ENCODE data around the gene SLC17A9.

SLC17A9 gene

GRCh38 chr20:62920039-62920645 is 32.4 kb upstream of the SLC17A9 start:
- no peak for DNase-seq (ENCODE audit: low read depth)

DNA sequence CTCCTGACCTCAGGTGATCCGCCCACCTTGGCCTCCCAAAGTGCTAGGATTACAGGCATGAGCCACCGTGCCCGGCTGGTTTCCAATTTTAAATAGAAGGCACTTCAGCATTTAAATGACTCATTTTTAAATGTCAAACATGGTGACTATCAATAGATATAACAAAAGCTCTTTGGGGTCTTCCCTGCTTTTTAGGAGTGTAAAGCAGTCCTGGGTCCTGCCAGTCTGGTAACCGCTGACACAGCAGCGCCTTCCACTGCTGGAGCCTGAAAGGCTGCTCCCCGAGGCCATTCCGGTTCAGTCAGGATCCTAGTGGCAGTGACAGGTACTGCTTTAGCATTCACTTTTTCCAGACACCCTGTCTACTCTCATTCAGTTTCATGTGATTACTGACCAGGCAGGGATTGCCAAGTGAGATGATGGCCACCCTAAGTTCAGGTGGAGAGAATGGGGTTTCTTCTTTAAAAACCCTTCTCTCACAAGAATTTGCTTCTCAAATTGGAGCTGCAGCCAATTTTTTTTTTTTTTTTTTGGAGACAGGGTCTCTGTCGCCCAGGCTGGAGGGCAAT is 31.3 kb upstream of the SLC17A9 start:
- DNase-seq (ENCODE audit: low read depth) = no peak

DNA sequence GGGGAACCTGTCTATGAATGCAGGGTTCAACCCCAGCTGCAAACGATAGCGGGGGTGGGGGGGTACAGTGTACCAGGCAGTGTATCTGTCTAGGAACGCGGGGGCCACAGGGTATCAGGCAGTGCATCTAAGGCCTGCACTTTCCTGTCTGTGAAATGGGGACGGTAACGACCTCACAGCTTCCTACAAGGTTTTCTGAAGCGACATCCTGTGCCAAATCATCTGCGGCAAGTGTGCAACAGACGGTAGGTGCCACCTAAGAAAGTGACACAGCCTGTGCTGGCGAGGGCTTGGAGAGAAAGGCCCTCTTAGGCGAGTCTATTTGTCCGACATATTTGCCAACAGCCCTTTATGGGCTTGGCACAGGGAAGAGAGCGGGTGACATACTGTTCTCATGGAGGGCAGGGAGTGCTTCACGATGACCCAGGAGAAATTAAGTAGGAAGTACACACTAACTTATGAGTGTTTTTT is 30.0 kb upstream of the SLC17A9 start:
- DNase-seq (ENCODE audit: low read depth) = no peak

- DNase-seq (ENCODE audit: low read depth) = peak; percentile 38
Measured at GRCh38 chr20:62923059-62923668, 29.3 kb upstream of the SLC17A9 start.

DNA sequence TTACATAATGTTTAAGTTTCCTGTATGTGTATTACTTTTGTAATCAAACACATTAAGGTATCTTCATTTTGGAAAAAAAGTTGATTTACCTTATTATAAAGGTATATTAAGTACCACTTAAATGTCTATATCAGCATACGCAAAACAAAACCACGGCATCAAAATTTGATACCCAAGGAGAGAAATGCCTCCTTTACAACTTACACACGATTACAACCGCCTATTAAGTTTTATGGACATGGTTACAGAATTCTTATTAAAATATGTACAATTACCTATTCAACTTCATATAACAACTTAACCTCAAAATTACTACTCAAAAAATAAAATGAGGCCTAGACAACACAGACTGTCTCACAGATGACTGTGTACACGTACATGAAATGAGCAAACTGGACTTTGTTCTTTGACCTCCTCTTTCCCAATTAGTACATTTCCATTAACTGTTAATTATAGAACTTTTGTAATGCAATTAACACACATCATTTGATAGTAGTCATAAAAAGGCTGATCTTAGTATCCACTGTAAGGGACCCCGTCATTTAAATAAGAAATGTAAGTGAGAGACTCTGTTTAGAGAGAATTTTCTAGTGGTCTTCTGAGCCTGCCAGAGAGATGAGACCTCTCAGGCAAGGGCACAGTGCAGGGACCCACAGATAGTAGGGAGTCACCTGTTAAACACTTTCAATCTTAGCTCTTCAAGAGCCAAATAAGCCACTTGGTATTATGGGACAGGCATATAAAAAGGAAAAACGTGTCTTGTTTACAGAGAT is 28.7 kb upstream of the SLC17A9 start:
- no peak for DNase-seq (ENCODE audit: low read depth)

GRCh38 chr20:62924442-62925075 is 27.9 kb upstream of the SLC17A9 start:
- no peak for DNase-seq (ENCODE audit: low read depth)

DNA sequence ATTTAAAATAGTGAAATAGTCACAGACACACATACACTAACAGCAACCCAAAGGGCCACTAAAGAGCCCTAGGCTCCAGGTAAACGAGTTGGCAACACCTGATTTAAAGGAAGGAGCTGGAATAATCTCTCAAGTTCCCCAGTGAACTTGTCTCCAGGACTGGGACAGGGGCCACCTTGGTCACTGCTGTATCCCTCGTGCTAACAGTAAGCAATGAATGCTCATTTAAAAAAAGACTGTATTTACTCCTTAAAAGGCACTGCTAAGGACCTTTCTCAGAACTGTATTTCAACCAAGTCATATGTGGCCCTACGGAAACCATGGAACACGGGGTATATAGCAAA is 27.5 kb upstream of the SLC17A9 start:
- DNase-seq (ENCODE audit: low read depth) = no peak

DNA sequence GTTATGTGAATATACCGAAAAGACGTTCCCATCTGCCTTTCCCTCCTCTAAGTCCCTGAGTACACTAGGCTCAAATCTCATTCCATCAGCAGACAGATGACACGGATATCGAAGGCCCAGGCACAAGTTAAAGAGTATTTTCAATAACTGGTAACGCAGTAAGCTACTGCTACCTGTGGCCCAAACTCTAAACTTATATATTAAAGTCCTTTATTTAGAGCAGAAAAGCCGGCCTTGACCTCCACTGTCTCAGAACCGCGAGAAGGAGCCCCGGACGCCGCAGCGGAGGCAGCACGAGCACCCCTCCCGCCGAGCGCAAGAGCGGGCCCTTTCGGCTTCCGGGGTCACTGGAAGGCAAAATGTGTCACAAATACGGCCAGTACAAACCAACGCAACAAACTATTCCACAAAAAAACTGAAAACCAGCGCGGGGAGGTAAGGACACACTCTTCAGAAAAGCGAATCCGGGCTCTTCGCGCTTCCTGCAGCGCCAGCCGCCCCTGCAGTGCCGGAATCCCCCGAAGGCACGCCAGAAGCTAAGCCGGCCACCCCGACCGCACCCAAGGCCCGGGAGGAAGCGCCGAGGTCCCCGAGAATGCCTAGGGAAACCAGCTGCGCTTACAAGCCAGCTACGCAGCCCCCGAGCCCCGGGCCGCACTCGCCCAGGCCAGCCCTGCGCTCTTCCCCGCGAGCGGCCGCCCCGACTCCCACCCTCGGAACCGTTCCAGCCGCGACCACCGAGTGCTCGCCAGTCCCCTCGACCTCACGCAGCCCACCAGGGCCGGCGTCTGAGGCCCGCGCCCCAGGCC is 26.9 kb upstream of the SLC17A9 start:
- DNase-seq (ENCODE audit: low read depth) = no peak

GRCh38 chr20:62926229-62927127 is 26.0 kb upstream of the SLC17A9 start, which contains the start of gene DIDO1:
Gene DIDO1 (minus strand): TSS chr20:62926505.
- peak; percentile 24 for DNase-seq (ENCODE audit: low read depth)

DNA sequence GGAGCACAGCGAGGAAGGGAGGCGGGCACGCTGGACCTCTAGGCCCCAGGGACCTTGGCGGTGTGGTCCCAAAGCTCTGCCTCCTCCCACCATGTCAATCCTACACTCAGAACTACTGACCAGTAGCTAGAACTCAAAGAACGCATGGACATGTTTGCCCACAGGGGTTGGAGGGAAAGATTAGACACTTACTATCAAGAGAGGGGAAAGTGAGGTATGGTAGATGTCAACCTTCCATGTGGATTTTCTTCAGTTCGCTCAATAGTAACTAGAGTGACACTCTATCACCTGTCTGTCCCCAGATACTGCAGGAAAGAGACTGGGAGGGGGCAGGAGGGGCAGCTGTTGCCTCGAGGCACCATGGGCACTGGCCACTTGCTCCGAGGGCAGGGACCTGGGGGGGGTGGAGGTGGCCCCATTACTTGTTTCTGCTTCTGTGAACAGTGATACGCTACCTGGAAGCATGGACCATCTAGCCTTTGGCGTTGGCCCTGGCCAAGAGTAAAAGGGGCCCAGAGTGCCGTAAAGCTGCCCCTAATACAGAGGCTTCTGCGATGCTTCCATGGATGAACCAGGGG is 25.3 kb upstream of the SLC17A9 start:
- DNase-seq (ENCODE audit: low read depth) = no peak

GRCh38 chr20:62928246-62928939 is 24.1 kb upstream of the SLC17A9 start:
- no peak for DNase-seq (ENCODE audit: low read depth)

- DNase-seq (ENCODE audit: low read depth) = no peak
Measured at GRCh38 chr20:62929051-62929538, 23.4 kb upstream of the SLC17A9 start.

GRCh38 chr20:62931464-62931863 is 21.0 kb upstream of the SLC17A9 start:
- DNase-seq (ENCODE audit: low read depth) = no peak

GRCh38 chr20:62933966-62934365 is 18.5 kb upstream of the SLC17A9 start:
- no peak for DNase-seq (ENCODE audit: low read depth)

DNA sequence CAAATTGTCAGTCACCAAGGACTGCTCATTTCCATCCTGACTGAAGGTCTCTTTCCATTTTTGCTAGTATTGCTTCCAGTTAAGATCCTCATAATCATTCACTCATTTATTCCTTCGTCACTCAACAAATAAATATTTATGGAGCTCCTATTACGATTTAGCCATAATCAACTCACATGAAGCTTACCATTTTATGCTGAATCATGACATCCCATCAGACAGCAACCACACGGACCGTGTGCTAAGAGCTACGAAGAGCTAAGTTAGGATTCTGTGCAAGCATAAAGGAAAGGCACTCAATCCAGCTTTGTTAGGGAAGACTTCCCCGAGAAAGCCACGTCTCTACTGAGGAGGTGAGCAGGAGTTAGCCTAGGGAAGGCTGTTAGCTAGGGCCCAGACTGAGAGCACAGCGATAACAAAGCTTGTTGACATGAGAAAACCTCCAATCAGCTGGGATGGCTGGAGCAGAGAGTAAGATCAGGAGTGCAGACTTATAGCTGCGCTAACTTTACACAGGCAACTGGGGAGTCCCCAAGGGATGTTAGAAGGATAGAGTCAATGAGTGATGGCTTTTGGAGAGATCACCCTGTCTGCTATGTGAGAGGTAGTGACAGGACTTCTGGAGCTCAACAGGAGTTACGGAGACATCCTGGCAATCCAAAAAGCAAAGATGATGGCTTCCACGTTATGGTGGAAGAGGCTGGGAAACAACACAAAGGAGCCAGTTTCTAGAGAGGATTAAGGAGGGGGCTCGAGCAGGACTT is 17.1 kb upstream of the SLC17A9 start:
- no peak for DNase-seq (ENCODE audit: low read depth)

DNA sequence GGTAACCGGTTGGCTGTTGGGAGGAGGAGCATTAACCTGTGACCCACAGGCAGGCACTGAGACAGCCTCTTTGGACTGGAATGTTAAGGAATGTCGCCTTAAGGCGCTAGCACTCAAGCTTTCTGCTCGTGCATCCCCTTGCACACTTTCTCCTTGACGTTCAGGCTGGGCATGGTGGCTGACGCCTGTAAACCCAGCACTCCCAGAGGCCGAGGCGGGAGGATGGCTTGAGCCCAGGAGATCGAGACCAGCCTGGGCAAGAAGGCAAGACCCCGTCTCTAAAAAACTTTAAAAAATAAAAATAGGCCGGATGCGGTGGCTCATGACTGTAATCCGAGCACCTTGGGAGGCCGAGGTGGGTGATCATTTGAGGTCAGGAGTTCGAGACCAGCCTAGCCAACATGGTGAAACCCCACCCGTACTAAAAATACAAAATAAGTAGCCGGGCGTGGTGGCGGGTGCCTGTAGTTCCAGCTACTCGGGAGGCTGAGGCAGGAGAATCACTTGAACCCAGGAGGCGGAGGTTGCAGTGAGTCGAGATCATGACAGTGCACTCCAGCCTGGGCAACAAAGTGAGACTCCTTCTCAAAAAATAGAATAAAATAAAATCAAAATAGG is 16.4 kb upstream of the SLC17A9 start:
- DNase-seq (ENCODE audit: low read depth) = no peak

- DNase-seq (ENCODE audit: low read depth) = peak; percentile 85
Measured at GRCh38 chr20:62937268-62938104, 15.0 kb upstream of the SLC17A9 start.
